Measurements from ENCODE around the gene SEC62.

The SEC62 gene

GRCh38 chr3:169980055-169980454 is 13.4 kb downstream of the SEC62 start:
- H3K4me3 Mint-ChIP-seq, result no peak overlapping the region
- no peaks in the 10 kb centered on the region for H3K27me3 Mint-ChIP-seq
- peaks cover 15% of the 10 kb centered on the region for H3K4me1 Mint-ChIP-seq
- DNase-seq (ENCODE audit: low spot score in 2 of 2) (no peak), ATAC-seq (replicated peaks; ENCODE audit: extremely low read depth, poor library complexity, severe bottlenecking) (no peak)
- no peaks in the 10 kb centered on the region for H3K9me3 Mint-ChIP-seq
- H3K27ac Mint-ChIP-seq (ENCODE audit: low read depth), result peak overlapping the region; percentile 50
- peaks cover 67% of the 10 kb centered on the region for H3K36me3 Mint-ChIP-seq (ENCODE audit: insufficient read depth)

- DNase-seq (ENCODE audit: low spot score in 2 of 2) (no peak), ATAC-seq (replicated peaks; ENCODE audit: extremely low read depth, poor library complexity, severe bottlenecking) (no peak)
- Mint-ChIP-seq H3K36me3 (ENCODE audit: insufficient read depth) (peaks cover 70% of the 10 kb centered on the region), H3K4me1 (peaks cover 8% of the 10 kb centered on the region), H3K27me3 (no peaks in the 10 kb centered on the region), H3K4me3 (no peak overlapping the region), H3K9me3 (no peaks in the 10 kb centered on the region), H3K27ac (ENCODE audit: low read depth) (peak overlapping the region; percentile 25)
These were observed 17.7 kb downstream of the SEC62 start for GRCh38 chr3:169984292-169984691.

- Mint-ChIP-seq H3K27ac (ENCODE audit: low read depth) (no peak overlapping the region), H3K9me3 (no peaks in the 10 kb centered on the region), H3K4me3 (no peak overlapping the region), H3K4me1 (peaks cover 4% of the 10 kb centered on the region), H3K27me3 (no peaks in the 10 kb centered on the region), H3K36me3 (ENCODE audit: insufficient read depth) (peaks cover 39% of the 10 kb centered on the region)
- no peak for ATAC-seq (replicated peaks; ENCODE audit: extremely low read depth, poor library complexity, severe bottlenecking)
- no peak for DNase-seq (ENCODE audit: low spot score in 2 of 2)
These were observed 23.8 kb downstream of the SEC62 start for GRCh38 chr3:169990431-169990830.

- no peak overlapping the region for H3K27ac Mint-ChIP-seq (ENCODE audit: low read depth)
- no peak overlapping the region for H3K4me3 Mint-ChIP-seq
- ATAC-seq (replicated peaks; ENCODE audit: extremely low read depth, poor library complexity, severe bottlenecking), result no peak
- H3K9me3 Mint-ChIP-seq, result no peaks in the 10 kb centered on the region
- DNase-seq (ENCODE audit: low spot score in 2 of 2), result no peak
- H3K27me3 Mint-ChIP-seq, result no peaks in the 10 kb centered on the region
- peaks cover 30% of the 10 kb centered on the region for H3K36me3 Mint-ChIP-seq (ENCODE audit: insufficient read depth)
- H3K4me1 Mint-ChIP-seq, result peaks cover 4% of the 10 kb centered on the region
These were observed 25.5 kb downstream of the SEC62 start for GRCh38 chr3:169992156-169992555.

- H3K27me3 Mint-ChIP-seq, result no peaks in the 10 kb centered on the region
- ATAC-seq (replicated peaks; ENCODE audit: extremely low read depth, poor library complexity, severe bottlenecking), result no peak
- peaks cover 27% of the 10 kb centered on the region for H3K36me3 Mint-ChIP-seq (ENCODE audit: insufficient read depth)
- H3K27ac Mint-ChIP-seq (ENCODE audit: low read depth), result no peak overlapping the region
- H3K4me1 Mint-ChIP-seq, result peaks cover 4% of the 10 kb centered on the region
- no peaks in the 10 kb centered on the region for H3K9me3 Mint-ChIP-seq
- DNase-seq (ENCODE audit: low spot score in 2 of 2), result no peak
- no peak overlapping the region for H3K4me3 Mint-ChIP-seq
These were observed 26.2 kb downstream of the SEC62 start for GRCh38 chr3:169992781-169993180.

GRCh38 chr3:169993761-169994160 is 27.2 kb downstream of the SEC62 start:
- DNase-seq (ENCODE audit: low spot score in 2 of 2) (no peak), ATAC-seq (replicated peaks; ENCODE audit: extremely low read depth, poor library complexity, severe bottlenecking) (no peak)
- Mint-ChIP-seq H3K36me3 (ENCODE audit: insufficient read depth) (peaks cover 23% of the 10 kb centered on the region), H3K4me1 (peaks cover 4% of the 10 kb centered on the region), H3K27ac (ENCODE audit: low read depth) (no peak overlapping the region), H3K9me3 (no peaks in the 10 kb centered on the region), H3K4me3 (no peak overlapping the region), H3K27me3 (no peaks in the 10 kb centered on the region)

GRCh38 chr3:169996063-169996462 is 29.5 kb downstream of the SEC62 start:
- H3K4me1 Mint-ChIP-seq, result peaks cover 2% of the 10 kb centered on the region
- H3K9me3 Mint-ChIP-seq, result no peaks in the 10 kb centered on the region
- H3K27ac Mint-ChIP-seq (ENCODE audit: low read depth), result no peak overlapping the region
- no peak overlapping the region for H3K4me3 Mint-ChIP-seq
- DNase-seq (ENCODE audit: low spot score in 2 of 2) (no peak), ATAC-seq (replicated peaks; ENCODE audit: extremely low read depth, poor library complexity, severe bottlenecking) (no peak)
- no peaks in the 10 kb centered on the region for H3K27me3 Mint-ChIP-seq
- peaks cover 14% of the 10 kb centered on the region for H3K36me3 Mint-ChIP-seq (ENCODE audit: insufficient read depth)

- no peaks in the 10 kb centered on the region for H3K9me3 Mint-ChIP-seq
These were observed 32.1 kb downstream of the SEC62 start for GRCh38 chr3:169998668-169999131.

GRCh38 chr3:169999433-169999832 is 32.8 kb downstream of the SEC62 start:
- H3K9me3 Mint-ChIP-seq, result no peaks in the 10 kb centered on the region
- DNase-seq (ENCODE audit: low spot score in 2 of 2) (no peak), ATAC-seq (replicated peaks; ENCODE audit: extremely low read depth, poor library complexity, severe bottlenecking) (no peak)
- no peak overlapping the region for H3K27ac Mint-ChIP-seq (ENCODE audit: low read depth)
- no peaks in the 10 kb centered on the region for H3K27me3 Mint-ChIP-seq
- peaks cover 5% of the 10 kb centered on the region for H3K36me3 Mint-ChIP-seq (ENCODE audit: insufficient read depth)
- H3K4me1 Mint-ChIP-seq, result peaks cover 10% of the 10 kb centered on the region
- H3K4me3 Mint-ChIP-seq, result no peak overlapping the region

More at GRCh38 chr3:169998668-169999131, 32.1 kb downstream of the SEC62 start:
- DNase-seq (ENCODE audit: low spot score in 2 of 2) (no peak), ATAC-seq (replicated peaks; ENCODE audit: extremely low read depth, poor library complexity, severe bottlenecking) (no peak)
- Mint-ChIP-seq H3K4me1 (peaks cover 7% of the 10 kb centered on the region), H3K36me3 (ENCODE audit: insufficient read depth) (peaks cover 7% of the 10 kb centered on the region), H3K4me3 (no peak overlapping the region), H3K27me3 (no peaks in the 10 kb centered on the region), H3K27ac (ENCODE audit: low read depth) (no peak overlapping the region)

GRCh38 chr3:170000051-170000450 is 33.4 kb downstream of the SEC62 start:
- peaks cover 3% of the 10 kb centered on the region for H3K36me3 Mint-ChIP-seq (ENCODE audit: insufficient read depth)
- no peak for ATAC-seq (replicated peaks; ENCODE audit: extremely low read depth, poor library complexity, severe bottlenecking)
- H3K4me3 Mint-ChIP-seq, result no peak overlapping the region
- no peak overlapping the region for H3K27ac Mint-ChIP-seq (ENCODE audit: low read depth)
- H3K9me3 Mint-ChIP-seq, result no peaks in the 10 kb centered on the region
- no peak for DNase-seq (ENCODE audit: low spot score in 2 of 2)
- H3K4me1 Mint-ChIP-seq, result peaks cover 10% of the 10 kb centered on the region
- no peaks in the 10 kb centered on the region for H3K27me3 Mint-ChIP-seq

GRCh38 chr3:170002231-170002630 is 35.6 kb downstream of the SEC62 start:
- Mint-ChIP-seq H3K27ac (ENCODE audit: low read depth) (no peak overlapping the region), H3K27me3 (no peaks in the 10 kb centered on the region), H3K36me3 (ENCODE audit: insufficient read depth) (peaks cover under 1% of the 10 kb centered on the region), H3K9me3 (no peaks in the 10 kb centered on the region), H3K4me1 (peaks cover 18% of the 10 kb centered on the region), H3K4me3 (no peak overlapping the region)
- DNase-seq (ENCODE audit: low spot score in 2 of 2) (no peak), ATAC-seq (replicated peaks; ENCODE audit: extremely low read depth, poor library complexity, severe bottlenecking) (no peak)

- H3K27me3 Mint-ChIP-seq, result no peaks in the 10 kb centered on the region
- ATAC-seq (replicated peaks; ENCODE audit: extremely low read depth, poor library complexity, severe bottlenecking) (no peak), DNase-seq (ENCODE audit: low spot score in 2 of 2) (no peak)
- H3K9me3 Mint-ChIP-seq, result no peaks in the 10 kb centered on the region
- no peaks in the 10 kb centered on the region for H3K36me3 Mint-ChIP-seq (ENCODE audit: insufficient read depth)
- peaks cover 22% of the 10 kb centered on the region for H3K4me1 Mint-ChIP-seq
- no peak overlapping the region for H3K4me3 Mint-ChIP-seq
- no peak overlapping the region for H3K27ac Mint-ChIP-seq (ENCODE audit: low read depth)
These were observed 36.3 kb downstream of the SEC62 start for GRCh38 chr3:170002879-170003278.

- Mint-ChIP-seq H3K9me3 (no peaks in the 10 kb centered on the region), H3K4me1 (peaks cover 22% of the 10 kb centered on the region), H3K27ac (ENCODE audit: low read depth) (no peak overlapping the region), H3K4me3 (no peak overlapping the region), H3K27me3 (no peaks in the 10 kb centered on the region), H3K36me3 (ENCODE audit: insufficient read depth) (no peaks in the 10 kb centered on the region)
- ATAC-seq (replicated peaks; ENCODE audit: extremely low read depth, poor library complexity, severe bottlenecking) (no peak), DNase-seq (ENCODE audit: low spot score in 2 of 2) (no peak)
These were observed 37.3 kb downstream of the SEC62 start for GRCh38 chr3:170003881-170004356.
